ENCODE measurements around the gene TRIM27. TPM values are rescaled to one million over a fixed set of nuclear protein-coding genes. Genes with fewer than 3 reads are reported as not detected.

The TRIM27 gene
- total RNA-seq, 1 donor from 2014 or later: 78.0 TPM

DNA sequence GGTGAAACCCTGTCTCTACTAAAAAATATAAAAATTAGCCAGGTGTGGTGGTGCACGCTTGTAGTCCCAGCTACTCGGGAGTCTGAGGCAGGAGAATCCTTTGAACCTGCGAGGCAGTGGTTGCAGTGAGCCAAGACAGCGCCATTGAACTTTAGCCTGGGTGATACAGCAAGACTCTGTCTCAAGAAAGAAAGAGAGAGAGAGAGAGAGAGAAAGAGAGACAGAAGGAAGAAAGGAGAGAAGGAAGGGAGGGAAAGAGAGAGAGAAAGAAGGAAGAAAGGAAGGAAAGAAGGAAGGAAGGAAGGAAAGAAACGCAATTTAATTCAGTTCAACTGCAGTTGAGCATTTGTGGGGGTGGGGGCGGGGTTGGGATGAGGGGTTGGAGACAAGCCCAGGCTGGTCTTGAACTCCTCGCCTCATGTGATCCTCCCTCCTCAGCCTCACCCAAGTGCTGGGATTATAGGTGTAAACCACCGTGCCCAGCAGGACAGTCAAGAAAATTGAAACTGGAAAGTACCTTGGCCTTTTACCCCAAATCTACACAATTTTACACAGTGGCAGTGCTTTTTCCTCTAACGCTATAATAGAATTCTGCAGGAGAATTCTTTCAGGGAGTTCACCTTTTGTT lies 30.5 kb downstream of the TRIM27 start:
- no peak for DNase-seq (ENCODE audit: extremely low spot score, unreplicated experiment)
- peaks cover 9% of the 10 kb centered on the region for H3K27me3 Mint-ChIP-seq
- H3K4me1 Mint-ChIP-seq (ENCODE audit: unreplicated experiment): peaks cover 8% of the 10 kb centered on the region
- H3K4me3 Mint-ChIP-seq: peak overlapping the region; percentile 39
- H3K27ac Mint-ChIP-seq: peak overlapping the region; percentile 39
- TF ChIP-seq, protein P1, sequence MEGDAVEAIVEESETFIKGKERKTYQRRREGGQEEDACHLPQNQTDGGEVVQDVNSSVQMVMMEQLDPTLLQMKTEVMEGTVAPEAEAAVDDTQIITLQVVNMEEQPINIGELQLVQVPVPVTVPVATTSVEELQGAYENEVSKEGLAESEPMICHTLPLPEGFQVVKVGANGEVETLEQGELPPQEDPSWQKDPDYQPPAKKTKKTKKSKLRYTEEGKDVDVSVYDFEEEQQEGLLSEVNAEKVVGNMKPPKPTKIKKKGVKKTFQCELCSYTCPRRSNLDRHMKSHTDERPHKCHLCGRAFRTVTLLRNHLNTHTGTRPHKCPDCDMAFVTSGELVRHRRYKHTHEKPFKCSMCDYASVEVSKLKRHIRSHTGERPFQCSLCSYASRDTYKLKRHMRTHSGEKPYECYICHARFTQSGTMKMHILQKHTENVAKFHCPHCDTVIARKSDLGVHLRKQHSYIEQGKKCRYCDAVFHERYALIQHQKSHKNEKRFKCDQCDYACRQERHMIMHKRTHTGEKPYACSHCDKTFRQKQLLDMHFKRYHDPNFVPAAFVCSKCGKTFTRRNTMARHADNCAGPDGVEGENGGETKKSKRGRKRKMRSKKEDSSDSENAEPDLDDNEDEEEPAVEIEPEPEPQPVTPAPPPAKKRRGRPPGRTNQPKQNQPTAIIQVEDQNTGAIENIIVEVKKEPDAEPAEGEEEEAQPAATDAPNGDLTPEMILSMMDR (conservative IDR thresholded peaks at IDR 0.05): no peak
- peaks cover 6% of the 10 kb centered on the region for H3K36me3 Mint-ChIP-seq
- no peaks in the 10 kb centered on the region for H3K9me3 Mint-ChIP-seq

DNA sequence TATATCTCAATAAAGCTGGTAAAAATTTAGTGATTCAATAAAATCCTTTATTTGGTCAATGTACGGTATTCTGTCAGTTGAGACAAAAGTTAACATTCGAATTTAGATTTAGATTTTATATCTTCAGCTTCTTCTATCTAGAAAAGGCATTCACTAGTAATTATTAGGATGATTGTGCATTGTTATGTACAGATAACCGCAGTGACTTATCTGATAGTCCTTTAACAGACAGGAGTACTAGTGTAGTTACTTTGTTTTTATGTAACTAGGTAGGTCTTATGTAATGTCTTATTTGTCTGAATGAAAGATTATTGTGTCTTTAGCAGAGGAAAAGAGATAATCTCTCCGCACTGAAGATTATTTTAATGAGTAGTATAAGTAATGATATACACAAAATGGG lies 31.3 kb downstream of the TRIM27 start:
- H3K4me3 Mint-ChIP-seq: no peak overlapping the region
- H3K4me1 Mint-ChIP-seq (ENCODE audit: unreplicated experiment): peaks cover 8% of the 10 kb centered on the region
- H3K27ac Mint-ChIP-seq: no peak overlapping the region
- peaks cover 6% of the 10 kb centered on the region for H3K36me3 Mint-ChIP-seq
- DNase-seq (ENCODE audit: extremely low spot score, unreplicated experiment): no peak
- peaks cover 9% of the 10 kb centered on the region for H3K27me3 Mint-ChIP-seq
- H3K9me3 Mint-ChIP-seq: no peaks in the 10 kb centered on the region
- TF ChIP-seq, protein P1 (conservative IDR thresholded peaks at IDR 0.05): no peak

DNA sequence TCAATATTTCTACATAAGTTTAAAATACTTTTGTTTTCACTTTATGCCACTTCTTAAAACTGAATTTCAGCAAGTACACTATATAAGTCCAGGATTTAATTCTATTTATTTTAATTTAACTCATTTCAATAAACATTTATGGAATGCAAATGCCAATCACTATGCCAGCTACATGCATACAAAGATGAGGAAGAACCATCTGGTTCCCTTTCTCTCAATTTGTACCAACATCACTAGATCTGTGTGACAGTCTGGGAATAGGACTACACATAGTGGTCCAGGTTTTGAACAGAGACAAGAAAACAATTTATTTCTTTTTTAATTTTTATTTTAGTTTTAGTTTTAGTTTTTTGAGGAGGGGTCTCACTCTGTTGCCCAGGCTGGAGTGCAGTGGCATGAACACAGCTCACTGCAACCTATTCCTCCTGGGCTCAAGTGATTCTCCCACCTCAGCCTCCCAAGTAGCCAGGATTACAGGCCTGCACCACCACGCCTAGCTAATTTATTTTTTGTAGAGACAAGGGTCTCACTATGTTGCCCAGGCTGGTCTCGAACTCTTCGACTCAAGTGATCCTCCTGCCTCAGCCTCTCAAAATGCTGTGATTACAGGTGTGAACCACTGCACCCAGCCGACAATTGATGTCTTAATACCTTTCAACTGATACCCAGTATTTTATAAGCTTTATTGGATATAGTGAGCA lies 35.8 kb downstream of the TRIM27 start:
- no peak for DNase-seq (ENCODE audit: extremely low spot score, unreplicated experiment)
- TF ChIP-seq, protein P1 (conservative IDR thresholded peaks at IDR 0.05): no peak
- H3K27me3 Mint-ChIP-seq: no peaks in the 10 kb centered on the region
- H3K27ac Mint-ChIP-seq: no peak overlapping the region
- H3K9me3 Mint-ChIP-seq: no peaks in the 10 kb centered on the region
- H3K4me1 Mint-ChIP-seq (ENCODE audit: unreplicated experiment): no peaks in the 10 kb centered on the region
- H3K4me3 Mint-ChIP-seq: no peak overlapping the region
- no peaks in the 10 kb centered on the region for H3K36me3 Mint-ChIP-seq

DNA sequence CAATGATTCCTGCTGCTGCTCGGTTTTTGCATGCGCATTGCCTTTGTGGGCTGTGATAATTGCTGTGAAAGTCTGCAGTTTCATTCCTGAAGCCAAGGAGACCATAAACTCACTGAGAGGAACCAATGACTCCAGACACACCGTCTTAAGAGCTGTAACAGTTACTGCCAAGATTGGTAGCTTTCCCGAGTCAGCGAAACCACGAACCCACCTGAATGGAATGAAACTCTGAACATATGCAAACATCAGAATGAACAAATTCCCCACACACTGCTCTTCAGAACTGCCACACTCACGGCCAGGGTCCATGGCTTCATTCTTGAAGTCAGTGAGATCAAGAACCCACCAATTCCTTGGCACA lies 37.7 kb downstream of the TRIM27 start:
- Mint-ChIP-seq H3K36me3 (no peaks in the 10 kb centered on the region), H3K9me3 (no peaks in the 10 kb centered on the region), H3K27me3 (peaks cover 5% of the 10 kb centered on the region), H3K27ac (no peak overlapping the region), H3K4me3 (no peak overlapping the region), H3K4me1 (ENCODE audit: unreplicated experiment) (peaks cover 5% of the 10 kb centered on the region)
- DNase-seq (ENCODE audit: extremely low spot score, unreplicated experiment): no peak
- TF ChIP-seq, protein P1 (conservative IDR thresholded peaks at IDR 0.05): no peak

DNA sequence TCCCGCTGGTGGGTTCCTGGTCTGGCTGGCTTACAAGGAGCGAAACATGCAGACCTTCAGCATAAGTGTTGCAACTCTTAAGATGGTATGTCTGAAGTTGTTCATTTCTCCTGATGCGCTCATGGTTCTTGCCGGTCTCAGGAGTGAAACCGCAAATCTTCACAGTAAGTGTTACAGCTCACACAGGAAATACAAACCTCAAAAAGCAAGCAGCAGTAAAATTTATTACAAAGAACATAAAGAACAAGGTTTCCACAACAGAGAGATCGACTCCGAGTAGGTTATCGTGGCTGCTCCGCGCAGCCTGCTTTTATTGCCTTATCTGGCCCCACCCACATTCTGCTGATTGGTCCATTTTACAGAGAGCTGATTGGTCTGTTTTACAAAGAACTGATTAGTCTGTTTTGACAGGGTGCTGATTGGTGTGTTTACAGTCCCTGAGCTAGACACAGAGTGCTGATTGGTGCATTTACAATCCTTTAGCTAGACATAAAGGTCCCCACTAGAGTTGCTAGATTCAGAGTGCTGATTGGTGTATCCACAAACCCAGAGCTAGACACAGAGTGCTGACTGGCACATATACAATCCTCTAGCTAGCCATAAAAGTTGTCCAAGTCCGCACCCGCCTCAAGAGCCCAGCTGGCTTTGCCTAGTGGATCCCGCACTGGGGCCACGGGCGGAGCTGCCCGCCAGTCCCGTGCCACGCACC lies 39.2 kb downstream of the TRIM27 start:
- H3K27ac Mint-ChIP-seq: no peak overlapping the region
- TF ChIP-seq, protein P1 (conservative IDR thresholded peaks at IDR 0.05): no peak
- no peak overlapping the region for H3K4me3 Mint-ChIP-seq
- H3K4me1 Mint-ChIP-seq (ENCODE audit: unreplicated experiment): peaks cover 13% of the 10 kb centered on the region
- DNase-seq (ENCODE audit: extremely low spot score, unreplicated experiment): no peak
- peaks cover 6% of the 10 kb centered on the region for H3K27me3 Mint-ChIP-seq
- H3K36me3 Mint-ChIP-seq: no peaks in the 10 kb centered on the region
- no peaks in the 10 kb centered on the region for H3K9me3 Mint-ChIP-seq
